Hematopoietic multipotent progenitor cell treated with erythropoietin and hydrocortisone succinate and interleukin-3 and kit ligand, for 8 days (in vitro differentiated cells): ENCODE measurements around the gene EIF2AK2.
"Not testable (repeated sequence)": the region's sequence is repeated elsewhere in the genome, so short reads cannot be mapped to it uniquely, and the experiment has no call there.

ENCODE experiments used
- DNase-seq: peaks from one replicate; pipeline ENCODE4 v3.0.0-alpha.2; 2015

Gene EIF2AK2

DNA sequence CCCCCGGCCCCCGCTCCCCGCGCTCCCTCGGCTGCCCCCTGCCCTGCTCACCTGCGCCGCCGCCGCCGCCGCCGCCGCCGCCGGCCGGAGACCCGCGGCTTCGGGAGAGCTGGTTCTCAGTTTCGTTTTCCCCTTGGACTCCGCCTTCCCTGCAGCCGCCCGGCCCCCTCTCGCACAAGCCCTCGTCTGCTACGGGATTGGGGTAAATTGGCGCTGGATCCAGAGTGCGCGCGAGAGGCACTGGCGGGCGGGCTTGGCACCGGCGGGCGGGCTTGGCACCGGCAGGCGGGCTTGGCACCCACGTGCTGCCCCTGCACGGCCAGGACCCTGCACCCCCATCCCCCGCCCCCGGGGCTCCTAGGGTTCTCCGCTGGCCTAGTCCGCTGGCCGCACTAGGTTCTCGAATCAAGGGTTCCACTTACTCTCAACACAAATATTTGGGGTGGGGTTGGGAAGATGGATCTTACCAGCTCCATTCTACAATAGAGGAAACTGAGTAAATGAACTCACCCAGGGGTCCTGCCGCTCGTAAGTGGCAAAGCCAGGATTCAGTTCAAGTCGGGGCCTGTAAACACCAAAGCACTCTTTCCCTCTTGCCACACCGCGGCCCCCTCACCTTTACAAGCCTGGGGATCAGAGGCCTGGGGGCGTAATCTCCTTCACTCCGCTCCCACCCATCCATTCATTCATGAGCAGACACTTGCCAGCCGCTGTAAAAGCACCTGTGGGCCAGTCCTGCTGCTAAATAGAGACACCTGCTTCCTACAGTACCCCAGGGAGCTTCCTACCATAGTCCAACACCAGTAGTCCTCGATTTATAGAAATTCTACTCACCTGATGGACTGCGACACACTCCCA is at the start of gene EIF2AK2:
Gene EIF2AK2 (minus strand): TSS at position 124 of the 858 bp plus-strand sequence. CDS start 9,174 bp downstream, outside the sequence.
- peak; percentile 88 for DNase-seq

DNA sequence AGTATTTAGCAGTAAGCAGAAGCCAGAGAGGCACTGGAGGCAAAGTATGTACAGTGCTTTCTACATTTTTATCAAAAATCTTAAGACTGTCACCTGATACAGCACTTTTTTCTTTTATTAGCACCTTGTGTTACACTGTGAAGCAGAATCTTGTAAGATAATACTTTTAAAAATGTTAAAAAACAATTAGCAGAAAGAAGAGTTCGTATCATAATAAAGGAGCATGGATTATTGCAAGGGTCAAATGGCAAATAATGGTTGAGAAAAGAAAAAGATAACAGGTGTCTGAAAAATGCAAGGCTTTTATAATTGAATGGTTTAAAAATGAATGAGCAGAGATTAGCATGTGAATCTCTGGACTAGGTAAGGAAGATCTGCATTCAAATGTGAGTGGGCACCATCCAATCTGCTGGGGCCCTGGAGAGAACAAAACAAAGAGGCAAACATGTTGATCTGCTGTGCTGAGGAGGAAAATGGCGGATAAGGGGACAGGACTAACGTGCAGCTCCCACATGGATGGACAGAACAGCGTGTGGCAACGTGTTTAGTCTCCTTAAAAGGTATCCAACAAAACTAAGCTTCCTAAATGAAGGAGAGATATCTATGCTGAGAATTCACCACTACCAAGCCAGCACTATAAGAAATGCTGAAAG is 49.0 kb upstream of the EIF2AK2 start:
- no peak for DNase-seq

DNA sequence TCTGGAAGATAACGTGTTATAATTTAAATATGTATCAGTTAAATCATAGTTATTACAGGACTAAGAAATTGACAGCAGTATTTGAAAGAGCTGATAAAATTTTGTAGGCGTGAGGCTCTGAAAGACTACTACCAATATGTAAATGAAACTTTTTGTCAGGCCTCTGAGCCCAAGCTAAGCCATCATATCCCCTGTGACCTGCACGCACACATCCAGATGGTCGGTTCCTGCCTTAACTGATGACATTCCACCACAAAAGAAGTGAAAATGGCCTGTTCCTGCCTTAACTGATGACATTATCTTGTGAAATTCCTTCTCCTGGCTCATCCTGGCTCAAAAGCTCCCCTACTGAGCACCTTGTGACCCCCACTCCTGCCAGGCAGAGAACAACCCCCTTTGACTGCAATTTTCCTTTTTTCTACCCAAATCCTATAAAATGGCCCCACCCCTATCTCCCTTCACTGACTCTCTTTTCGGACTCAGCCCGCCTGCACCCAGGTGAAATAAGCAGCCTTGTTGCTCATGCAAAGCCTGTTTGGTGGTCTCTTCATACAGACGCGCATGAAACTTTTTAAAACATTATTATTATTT is 48.4 kb upstream of the EIF2AK2 start:
- not testable (repeated sequence) for DNase-seq

DNA sequence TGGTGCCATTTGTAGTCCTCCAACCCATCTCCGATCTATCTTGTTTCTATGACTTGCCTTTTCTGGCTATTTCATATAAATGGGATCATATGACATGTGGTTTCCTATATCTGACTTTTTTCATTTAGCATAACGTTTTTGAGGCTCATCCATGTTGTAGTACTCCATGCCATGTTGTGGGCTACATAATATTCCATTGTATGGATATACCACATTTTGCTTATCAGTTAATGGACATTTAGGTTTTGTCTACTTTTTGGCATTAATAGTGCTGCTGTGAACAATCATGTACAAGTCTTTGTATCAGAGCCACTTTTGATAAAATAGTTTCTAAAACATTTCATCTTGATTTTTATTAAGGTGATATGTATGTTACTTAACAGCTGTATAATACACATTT is 46.9 kb upstream of the EIF2AK2 start:
- DNase-seq: no peak

DNA sequence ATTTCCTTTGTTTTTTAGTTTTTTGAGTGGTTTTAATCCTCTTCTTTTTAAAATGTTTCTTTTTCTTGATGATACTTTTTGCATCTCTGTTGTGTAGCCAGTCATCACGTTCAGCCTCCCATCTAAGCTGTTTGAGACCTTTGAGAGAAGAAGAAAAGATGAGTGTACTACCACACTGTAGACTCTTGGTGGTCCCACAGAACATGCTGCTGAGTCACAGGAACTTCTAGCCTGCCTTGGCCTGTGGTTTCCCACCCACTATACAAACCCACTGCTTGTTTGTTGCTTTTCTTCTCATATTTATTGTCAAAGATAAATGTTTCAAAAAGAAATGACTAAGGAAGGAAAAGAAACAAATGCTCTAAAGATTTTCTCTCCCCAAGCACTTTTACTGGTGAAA is 45.0 kb upstream of the EIF2AK2 start:
- DNase-seq: peak; percentile 35

DNA sequence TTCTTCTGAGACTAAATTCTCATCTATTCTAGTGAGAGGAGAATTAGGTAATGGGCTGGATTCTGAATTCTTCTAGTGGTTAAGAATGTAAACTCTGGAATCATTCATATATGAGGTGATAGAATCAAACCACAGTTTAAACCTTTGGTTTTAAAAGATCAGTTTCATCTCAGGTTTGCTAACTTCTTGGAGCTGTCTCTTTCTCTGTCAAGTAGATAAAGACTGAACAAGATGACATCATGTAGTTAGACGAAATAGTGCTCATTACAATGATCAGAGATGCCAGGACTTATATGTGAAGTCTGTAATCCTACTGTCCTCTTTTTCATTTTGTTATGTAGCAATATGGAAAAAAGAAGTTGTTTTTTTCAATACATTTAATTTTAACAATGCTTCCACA is 44.4 kb upstream of the EIF2AK2 start:
- DNase-seq: no peak

DNA sequence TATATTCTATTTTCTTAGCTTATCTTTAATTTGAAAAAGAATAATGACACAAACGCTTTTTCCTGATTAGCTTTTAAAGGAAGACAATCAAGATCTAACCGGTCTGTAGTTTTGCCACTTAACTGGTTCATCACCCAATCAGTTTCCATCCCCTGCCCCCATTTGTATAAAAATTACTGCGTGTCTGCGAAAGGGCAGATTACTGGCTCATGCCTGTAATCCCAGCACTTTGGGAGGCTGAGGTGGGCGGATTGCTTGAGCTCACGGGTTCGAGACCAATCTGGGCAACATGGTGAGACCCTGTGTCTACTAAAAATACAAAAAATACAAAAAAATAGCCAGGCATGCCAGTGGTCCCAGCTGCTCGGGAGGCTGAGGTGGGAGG is 41.9 kb upstream of the EIF2AK2 start:
- no peak for DNase-seq

DNA sequence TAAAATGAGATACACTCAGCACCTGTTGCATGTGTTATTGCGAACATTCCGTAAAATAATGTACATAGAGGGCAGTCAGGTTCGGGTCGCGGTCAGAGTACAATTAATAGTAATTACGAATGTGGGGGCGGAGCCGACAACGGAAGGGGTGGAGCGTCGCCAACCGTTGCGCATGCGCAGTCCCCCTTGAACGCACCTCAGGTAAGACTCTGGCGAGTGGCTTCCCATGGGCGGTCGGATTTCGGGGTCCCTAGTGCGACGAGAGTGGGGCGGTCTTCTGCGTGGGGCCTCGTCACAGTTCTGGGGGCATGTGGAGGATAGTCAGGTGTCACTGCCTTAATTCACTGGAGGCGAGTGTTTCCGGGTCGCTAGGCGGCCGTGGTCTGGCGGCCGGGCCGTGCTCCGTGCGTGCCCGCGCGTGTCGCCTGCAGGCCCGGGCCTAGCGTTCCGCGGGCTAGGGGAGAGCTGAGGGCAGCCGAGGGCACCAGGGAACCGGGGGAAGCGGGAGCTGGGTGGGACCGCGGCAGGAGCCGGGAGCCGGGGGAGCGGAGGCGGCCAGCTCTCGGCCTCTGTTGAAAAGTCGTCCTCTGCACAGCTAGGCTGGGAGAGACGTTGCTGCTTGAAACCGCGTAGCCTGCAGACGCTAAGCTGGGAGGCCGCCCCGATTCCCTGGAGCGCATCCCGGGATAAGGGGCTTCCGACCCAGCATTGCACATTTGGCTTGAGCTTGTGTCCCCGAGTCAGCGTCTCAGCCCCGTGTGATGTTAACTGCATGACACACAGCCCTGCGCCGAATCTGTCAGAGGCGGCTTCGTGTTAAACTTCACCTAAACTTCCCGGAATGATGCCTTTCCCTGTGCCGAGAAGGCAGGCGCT is 39.8 kb upstream of the EIF2AK2 start, which contains the start of gene CEBPZOS:
Gene CEBPZOS (plus strand): TSS at position 177 of the 876 bp plus-strand sequence. CDS start 3,209 bp downstream, outside the sequence.
- DNase-seq: peak; percentile 86

DNA sequence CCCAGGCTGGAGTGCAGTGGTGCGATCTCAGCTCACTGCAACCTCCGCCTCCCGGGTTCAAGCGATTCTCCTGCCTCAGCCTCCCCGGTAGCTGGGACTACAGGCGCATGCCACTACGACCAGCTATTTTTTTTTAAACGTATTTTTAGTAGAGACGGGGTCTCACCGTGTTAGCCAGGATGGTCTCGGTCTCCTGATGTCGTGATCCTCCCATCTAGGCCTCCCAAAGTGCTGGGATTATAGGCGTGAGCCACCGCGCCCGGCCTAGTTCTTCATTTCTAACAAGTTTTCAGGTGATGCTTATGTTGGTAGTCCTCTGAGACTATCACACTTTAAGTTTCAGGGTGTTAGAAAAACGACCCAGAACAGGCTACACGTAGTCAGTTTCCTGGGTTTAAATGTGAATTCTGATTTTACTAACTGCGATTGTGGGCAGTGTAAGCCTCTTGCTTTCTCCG is 39.1 kb upstream of the EIF2AK2 start:
- not testable (repeated sequence) for DNase-seq

DNA sequence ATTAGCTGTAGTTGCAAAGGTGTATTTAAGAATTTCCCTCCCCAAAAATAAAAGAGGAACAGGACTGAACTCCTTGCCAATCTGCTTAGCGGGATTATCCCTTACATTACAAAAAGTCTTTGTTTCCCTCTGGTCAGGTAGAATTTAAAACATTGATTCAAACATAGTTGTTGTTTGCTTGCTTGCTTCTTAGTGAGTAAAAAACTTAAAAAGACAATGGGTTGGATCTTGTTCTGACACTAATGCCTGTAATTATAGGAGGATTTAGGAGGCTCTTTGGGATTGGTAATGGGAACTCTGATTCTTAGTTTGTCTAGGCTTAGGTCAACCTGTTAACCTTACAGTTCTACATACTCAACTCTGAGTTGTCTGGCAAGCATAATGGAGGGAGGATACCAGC is 35.8 kb upstream of the EIF2AK2 start:
- no peak for DNase-seq

DNA sequence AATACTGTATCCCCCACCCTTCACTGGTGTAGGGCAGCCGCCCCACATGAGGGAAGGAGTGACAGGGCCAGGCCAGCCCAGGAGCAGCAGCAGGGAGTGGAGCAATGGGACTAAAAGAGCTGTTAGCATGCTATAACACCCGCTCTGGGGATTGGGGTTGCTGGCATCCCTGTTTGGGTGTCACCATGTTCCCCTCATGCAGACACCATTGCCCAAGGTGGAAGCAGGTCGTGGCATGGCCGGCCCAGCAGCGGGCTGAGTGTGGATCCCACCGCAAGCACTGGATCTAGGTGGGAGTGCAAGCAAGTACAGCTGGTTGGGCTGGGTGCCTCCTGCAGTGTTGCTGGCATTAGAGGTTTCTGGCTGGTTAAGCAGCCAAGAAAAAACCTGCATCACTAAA is 35.0 kb upstream of the EIF2AK2 start:
- DNase-seq: no peak

DNA sequence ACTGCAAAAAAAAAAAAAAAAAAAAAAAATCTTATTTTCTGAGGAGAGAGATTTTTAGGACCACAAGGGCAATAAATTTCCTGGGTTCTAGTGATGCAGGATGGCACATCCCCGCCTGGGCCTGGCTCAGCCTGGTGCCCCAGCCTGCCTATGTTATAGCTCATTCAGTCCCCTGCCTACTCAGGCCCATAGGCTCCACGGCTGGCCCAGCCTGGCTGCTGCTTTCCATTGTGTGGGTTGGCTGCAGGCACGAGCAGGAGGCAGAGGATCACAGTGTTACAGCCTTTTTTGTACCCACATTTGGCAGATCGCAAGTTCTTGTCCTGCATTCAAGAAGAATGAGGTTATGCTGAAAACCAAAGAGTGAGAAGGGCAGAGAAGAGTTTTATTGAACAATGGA is 34.5 kb upstream of the EIF2AK2 start:
- DNase-seq: no peak

DNA sequence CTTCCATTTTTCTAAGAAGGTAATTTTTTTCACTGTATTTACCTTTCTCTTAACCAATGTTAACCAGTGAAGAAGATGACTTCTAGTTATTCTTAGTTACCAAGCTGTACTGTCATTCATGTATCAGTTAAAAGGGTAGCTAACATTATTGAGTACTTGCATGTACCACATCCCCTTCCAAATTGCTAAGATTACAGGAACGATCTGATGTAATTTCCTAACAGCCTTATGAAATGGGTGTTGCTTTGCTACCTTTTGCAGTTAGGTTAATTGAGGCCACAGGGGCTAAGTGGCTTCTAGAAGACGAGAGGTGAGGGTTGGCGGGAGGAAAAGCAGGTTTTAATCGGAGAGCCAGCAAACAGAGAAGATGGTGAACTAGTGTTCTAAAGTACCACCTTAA is 33.5 kb upstream of the EIF2AK2 start:
- DNase-seq: no peak

DNA sequence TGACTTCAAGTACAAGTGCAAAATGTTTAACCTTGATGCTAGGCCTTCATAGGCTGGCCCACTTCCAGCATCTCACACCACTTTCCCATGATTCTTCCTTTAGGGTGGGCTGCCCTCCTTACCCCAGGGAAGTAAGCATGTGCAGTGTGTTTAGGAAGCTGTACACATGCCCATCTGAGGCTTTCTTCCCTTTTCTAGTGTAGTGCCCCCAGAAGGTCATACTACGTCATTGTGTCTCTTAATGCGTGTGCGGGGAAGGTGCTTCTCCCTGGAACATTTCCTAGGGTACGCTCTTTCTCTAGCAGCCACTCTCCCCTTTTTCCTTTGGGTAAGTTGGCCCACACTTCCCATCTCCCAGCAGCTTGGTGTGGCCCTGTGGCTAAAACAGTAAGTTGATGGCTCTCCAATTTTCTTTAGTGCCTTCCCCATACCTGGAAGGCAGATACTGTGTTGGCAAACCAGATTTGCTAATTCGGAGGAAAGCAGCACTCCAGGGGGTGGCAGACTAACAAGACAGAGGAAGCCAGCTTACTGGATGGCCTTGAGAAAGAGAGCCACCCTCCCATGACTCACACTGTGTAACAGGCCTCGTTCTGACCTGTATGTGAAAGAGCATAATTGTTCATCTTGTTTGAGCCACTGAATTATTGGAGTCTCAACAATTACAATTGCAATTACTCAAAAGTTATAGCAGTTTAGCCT is 32.8 kb upstream of the EIF2AK2 start:
- DNase-seq: no peak

DNA sequence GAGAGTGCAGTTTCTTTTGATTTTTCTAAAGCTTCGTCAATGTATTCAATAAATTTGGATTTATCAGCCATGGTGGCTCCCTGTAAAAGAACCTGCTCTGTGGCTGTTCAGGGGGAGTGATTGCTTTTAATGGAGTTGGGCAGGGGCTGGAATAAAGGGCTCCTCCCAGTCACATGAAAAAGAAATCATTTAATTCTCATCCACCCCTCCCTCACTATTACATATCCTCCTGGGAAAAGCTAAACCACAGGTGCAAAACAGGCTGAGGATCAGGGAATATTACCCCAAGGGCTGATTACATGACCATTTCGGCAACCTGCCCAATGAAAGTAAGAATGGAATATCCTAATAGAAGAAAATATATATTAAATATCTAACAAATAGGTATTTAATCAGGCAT is 31.8 kb upstream of the EIF2AK2 start, which contains the start of gene SULT6B1:
Gene SULT6B1 (minus strand): TSS at position 101 of the 400 bp plus-strand sequence. CDS start 30 bp downstream, at position 71.
- no peak for DNase-seq

DNA sequence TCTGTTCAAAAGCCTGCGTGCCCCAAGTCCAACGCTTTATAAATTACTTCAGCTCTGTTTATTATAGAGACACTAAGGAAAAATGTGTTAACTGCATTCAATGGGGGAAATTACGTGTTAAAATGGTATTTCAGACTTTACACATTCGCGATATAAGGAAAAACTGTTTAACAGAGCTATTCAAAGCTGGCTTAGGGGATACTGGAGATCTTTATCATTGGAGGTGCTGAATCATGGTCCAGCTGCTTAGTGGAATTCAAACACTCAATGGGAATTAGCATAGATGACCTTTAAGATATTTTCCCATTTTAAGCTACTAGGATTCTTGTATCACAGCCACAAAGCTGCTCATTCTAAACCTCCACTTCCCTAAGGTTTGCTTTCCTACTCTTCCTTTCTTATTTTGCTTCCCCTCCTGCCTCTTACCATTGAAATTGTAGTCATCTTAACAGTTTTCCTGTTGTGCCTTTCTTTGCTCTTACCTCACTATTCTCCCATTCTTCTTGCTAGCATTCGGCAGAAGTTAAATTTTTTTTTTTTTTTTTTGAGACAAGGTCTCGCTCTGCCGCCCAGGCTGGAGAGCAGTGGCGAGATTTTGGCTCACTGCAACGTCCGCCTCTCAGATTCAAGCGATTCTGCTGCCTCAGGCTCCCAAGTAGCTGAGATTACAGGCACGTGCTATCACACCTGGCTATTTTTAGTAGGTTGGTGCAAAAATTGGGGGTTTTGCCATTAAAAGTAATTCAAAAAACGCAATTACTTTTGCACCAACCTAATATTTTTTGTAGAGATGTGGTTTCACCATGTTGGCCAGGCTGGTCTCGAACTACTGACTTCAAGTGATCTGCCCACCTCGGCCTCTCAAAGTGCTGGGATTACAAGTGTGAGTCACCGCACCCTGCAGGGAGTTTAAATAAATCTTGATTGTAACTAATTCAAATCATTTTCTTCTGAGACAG is 25.2 kb upstream of the EIF2AK2 start:
- DNase-seq: no peak

DNA sequence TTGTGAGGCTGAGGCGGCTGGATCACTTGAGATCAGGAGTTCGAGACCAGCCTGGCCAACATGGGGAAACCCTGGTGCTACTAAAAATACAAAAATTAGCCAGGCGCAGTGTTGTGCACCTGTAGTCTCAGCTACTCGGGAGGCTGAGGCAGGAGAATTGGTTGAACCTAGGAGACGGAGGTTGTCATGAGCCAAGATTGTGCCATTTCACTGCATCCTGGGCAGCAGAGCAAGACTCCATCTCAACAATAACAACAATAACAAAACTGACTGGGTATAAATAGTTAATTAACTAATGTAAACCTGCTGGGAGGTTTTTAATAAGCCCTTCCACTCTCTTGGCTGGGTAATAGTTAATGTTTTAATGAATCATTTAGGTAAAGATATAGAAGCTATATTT is 23.9 kb upstream of the EIF2AK2 start:
- no peak for DNase-seq

DNA sequence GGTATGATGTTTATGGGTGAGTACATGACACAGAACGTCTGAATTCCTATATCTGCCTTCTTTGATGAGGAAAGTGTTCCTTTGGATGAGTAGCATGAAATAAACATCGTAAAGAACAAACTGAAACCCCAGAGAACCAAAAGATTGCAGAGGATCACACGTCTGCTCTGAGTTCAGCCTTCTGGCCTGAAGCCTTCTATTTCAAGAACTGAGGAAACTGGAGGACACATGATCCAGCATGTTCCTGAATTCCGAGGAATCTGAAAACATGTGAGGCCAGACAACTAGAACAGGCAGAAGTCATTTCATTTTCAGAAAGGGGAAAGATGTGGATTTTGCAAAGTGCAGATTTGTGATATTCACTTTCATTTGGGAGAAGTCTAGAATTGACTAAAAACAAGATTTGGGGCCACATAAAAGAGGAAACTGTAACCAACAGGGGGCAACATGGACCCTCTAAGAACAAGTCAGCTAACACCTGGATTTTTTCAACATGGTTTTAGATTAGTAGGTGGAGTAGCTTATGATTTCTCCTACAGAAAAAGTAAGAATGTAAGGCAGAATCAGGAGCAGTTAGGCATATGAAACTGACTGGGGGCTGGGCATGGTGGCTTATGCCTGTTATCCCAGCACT is 23.3 kb upstream of the EIF2AK2 start:
- no peak for DNase-seq

DNA sequence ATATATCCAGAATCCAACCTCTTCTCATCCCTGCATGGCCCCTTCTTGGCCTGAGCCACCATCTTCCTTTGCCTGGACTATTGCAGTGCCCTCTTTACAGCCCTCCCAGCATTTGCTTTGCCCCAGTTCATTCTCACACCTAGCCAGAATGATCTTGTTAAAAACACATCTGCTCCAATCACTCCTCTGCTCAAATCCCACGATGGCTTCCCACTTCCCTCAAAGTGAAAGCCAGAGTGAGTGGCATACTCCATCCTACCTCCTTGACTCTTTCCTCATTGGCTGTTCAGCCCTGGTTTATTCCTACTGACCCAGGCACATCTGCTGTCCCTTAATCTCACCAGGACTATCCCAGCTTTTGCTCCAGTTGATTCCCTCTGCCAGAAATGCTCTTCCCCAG is 17.0 kb upstream of the EIF2AK2 start:
- no peak for DNase-seq

DNA sequence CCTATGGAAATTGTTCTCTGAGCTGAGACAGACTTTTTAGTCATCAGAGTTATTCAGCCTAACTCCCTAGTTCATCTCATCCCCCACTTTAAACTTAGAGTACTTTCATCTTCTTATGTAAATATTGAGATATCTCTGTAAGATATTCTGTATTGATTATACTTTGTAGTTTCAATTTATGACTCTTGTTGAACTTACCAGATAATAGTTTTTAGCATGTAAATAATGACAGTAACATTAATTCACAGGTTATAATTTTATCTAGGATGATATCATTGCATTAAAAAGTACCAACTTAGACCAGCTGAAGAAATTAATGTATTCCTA is 14.8 kb upstream of the EIF2AK2 start:
- DNase-seq: no peak
